Fibroblast of skin of right biceps (primary cell): ENCODE data around the gene NPAS3.
A peak's percentile ranks its signal among the peaks of the same experiment; 100 is the strongest.

Source experiments
- DNase-seq: peaks from one replicate; pipeline ENCODE4 v3.0.0-alpha.2; 2013

Gene NPAS3

DNA sequence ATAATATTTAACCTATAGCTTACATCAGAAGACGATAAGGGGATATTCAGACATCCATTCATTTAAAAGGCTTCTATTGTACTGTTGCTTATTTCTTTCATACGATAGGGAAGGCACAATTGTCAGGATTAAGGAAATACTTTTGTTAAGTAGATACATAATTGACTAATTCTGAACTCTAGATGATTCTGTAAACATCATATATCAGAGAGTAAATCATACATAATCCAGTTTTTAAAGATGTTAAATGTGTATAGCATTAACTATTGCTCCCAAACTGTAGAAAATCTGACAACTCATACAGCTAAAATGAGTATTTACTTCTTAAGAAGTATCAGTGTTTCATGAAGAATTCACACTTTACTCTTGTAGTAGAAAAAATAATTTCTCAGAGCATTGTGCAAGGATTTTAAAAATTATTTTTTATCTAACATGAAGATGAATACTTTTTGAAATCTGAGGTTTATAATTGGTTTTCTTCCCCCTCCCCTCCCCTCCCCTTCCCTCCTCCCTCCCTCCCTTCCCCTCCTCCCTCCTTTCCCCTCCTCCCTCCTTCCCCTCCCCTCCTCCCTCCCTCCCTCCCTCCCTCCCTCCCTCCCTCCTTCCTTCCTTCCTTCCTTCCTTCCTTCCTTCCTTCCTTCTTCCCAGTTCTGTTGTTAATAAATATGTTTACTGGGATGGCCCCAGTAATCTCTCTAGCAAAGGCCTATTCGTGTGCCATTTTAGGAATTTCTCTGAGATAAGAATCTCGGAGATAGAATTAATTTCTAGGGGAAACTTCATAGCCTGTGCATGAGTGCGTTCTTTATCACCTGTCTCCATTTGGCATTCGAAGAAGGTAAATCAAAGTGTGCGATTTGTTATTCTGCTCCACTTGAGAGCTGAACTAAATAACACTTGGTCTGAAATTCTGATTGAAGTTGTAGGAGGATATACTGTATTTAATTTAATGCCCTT, 2.3 kb downstream of the NPAS3 start:
- DNase-seq: no peak

DNA sequence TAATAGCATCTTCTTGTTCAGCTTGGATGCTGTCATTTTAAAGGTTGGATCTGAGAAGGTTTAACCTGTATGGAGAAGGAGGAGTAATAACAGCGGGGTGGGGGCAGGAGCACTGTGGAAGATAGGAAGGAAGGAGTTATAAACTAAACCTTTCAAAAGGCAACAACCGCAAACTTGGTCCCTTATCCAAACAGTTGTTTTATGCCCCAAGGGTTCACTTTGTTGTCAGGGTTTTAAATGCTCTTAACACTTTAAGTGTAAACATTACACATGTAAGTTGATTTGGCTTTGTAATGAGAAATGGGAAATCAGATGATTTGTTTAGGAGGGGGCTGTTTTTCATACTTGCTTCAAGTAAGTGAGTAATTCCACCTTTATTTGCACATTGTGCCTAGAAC, 3.0 kb downstream of the NPAS3 start:
- no peak for DNase-seq

DNA sequence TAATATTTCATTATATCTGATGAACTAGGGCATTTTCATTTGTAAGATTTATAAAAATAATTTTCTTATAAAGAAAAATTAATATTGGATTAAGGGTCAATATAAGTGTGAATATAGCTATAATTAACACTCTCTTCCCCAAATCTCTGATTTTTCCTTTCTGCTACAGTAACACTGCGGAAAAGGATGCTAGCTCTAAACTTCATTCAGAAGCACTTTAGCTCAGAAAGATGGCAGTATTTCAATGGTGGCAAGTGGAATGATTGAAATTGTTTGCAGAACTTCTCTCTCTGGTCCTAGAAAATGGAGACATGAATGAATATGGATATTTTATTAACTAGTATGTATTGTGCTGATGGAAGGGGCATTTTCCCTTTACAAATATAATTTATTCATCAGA, 8.4 kb downstream of the NPAS3 start:
- no peak for DNase-seq

DNA sequence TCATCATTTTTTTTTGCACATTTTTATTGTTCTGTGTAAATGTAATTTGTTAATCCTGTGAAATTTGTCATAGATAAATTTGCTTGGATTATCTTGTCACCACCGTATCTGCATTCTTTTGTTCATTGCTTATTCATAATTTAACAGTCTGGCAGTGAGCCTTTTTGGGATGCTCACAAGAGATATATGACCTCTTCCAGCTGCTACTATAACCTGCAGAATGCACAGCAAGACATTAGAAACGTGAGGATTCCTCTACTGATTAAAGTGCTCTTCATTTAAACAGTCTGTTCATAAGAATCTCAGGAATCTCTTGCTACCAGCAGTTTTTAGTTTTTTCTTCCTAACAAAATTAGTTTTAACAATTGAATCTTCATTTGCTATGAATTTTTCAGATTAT, 9.1 kb downstream of the NPAS3 start:
- peak; percentile 44 for DNase-seq

DNA sequence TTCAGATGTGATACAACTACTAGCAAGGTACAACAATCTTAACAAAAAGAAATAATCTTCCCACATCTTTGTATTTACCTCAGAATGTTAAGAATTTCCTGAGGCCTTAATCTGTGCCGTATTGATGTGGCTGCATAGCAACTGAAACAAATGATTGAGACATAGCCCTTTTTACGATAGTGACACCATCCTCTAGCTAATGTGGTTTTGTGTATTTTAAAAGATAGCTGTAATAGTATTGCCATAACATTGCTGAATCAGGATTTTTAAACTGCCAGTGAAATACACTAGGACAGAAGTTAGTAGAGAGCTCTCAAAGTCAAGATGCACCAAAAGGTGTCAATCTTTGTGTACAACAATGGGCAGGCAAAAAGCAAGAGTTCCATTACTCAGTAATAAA, 11.9 kb downstream of the NPAS3 start:
- peak; percentile 34 for DNase-seq

DNA sequence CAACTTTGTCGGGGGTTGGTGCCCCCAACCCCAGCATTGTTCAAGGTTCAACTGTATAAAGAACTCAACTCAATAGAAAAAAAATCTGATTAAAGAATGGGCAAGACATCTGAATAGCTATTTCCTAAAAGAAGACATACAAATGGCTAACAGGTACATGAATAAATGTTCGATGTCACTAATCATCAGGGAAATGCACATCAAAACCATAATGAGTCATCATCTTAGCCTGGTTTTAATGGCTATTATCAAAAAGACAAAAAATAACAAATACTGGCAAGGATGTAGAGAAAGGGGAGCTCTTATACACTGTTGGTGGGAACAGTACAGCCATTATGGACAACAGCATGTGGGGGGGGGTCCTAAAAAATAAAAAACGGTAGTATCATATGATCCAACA, 28.7 kb downstream of the NPAS3 start:
- no peak for DNase-seq

DNA sequence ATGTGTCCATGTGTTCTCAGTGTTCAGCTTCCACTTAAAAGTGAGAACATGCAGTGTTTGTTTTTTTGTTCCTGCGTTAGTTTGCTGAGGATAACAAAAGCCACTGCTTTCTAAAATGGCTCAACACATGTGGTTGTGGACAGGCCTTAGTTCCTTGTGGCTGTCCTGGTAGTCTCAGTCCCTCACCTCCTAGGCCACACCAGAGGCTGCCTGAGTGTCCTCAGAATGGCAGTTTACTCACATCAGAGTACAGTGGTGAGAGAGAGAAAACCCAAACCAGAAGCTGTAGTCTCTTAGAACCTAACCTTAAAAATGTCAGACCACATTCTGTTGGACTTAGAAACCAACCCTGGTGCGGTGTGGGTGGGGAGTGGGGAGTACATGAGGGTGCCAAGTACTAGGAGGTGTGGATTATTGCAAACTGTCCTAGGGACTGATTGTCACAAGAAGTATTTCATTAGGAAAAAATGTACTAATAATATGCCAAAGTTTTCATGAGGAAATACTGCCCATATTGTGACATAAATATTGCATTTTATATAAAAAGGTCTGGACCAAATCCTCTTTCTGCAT, 30.4 kb downstream of the NPAS3 start:
- DNase-seq: no peak

DNA sequence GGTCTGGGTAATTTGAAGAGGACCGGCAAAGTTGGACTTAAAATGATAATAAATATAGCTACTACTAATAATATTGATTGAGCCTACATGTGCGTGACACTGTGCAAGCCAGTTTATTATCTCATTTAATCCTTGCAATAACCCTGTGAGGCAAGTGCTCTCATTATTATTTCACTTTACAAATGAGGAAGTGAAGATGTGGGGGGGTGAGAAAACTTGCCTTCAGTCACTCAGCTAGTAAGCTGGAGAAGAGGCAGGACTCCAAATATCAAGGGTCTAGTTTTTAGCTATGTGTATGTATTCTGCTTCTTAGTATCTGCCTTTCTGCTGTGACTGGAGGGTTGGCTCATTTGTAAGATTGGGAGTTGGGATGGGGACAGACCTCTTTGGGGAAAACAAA, 39.2 kb downstream of the NPAS3 start:
- DNase-seq: no peak

DNA sequence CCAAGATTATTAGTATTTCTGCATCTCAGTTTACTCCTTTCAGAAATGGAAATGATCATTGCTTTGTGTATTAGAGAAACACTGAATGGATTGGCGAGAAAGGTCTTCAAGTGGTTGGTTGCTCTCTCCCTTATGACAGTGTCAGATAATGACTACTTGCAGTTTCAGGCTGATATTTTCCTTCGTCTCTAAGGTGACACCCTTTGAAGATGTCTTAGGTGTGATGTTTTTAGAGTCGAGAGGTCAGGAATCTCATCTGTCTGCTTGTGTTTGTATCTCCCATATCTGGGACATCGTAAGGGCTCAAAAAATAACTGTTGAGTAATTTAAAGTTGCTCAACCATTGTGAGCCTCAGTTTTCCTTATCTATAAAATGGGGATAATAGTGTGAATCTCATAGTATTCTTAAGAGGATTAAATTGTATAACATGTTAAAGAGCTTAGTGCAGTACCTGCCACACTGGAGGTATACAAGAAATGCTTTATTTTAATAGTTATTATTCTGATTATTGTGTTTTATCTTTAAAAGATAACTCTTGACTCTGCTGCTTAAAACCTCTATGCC, 40.1 kb downstream of the NPAS3 start:
- DNase-seq: no peak

DNA sequence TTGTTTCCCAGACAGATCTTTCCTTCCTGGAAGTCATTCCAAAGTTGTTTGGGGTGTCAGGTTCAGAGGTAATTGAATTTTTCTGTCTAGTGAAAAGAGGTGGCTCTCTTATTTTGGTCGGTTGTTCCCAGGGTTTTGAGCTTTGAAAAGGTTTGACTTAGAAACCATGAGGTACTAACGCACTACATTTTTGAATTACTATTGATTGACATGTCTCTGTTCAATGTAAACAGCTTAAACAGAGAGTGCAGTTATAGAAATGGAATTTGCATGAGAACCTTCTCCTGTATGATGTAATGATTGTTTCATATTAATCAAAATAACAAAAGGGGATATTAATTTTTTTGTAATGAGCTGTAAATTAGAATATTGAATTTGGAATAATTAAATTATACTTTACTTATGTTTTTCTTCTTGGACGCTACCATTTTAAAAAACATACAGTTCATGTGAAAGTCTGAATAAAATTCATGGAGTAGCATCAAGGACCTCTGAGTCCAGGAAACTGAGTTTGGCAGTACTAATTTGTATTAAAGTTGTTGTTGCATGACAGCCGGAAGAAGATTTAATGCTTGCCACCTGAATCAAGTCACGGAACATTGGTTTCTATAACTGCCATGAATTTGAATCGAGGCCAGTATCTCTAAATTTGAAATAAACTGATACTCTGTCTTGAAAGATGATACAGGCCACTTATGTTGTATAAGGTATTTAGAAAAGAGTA, 41.7 kb downstream of the NPAS3 start:
- no peak for DNase-seq

DNA sequence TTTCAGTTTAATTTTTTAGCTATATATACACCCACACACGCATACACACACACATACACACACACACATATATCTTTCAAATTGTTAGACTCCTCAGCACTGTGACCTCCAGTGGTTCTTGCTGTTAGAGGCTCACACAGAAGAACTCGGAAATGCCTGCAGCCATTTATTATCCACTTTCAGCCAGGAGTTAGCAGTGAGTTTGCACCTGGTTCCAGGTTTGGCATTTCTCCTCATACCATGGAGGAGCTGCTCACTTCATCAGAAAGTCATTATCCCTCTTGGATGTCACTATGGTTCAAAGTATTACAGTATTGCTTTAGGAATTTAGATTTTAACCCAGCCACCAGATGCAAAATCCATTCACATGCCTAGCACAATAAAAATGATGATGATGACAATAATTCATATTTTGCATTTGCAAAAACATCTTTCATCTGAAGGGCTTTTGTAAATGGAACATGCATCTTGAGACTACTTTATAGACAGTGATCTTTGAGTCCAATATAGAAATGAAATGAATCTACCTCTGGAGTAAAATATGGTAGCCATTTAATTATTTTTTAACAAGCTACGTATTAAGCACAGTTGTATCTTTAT, 42.3 kb downstream of the NPAS3 start:
- no peak for DNase-seq

DNA sequence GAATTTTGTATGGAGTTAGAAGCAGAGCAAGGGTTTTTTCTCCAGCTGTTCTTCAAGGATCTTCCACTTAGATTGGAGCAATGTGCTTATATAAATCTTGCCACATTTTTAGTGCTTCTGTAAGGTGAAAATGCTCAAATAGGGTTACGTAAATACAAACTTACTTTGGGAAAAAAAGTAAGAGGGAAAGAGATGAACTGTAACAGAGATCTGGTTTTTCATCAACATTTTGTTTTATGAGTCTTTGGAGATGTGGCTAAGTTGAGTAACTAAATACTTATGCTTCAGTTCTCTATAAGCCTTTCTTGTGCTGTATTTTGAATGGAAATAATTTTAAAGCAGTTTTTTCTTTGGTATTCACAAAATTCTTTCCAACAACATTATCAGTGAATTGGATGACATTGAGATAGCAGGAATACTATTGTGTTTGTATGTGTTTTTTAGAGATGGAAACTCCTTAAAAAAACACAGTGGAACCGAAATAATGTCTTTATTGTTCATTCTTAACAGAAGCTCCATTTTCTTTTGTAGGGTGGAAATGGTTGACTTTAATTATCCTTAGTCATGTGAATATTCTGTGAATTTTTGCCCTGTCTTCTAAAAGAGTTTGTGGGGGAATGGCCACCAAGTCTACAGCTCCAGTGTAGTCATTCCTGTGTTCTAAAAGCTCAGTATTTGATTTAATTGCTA, 45.7 kb downstream of the NPAS3 start:
- no peak for DNase-seq

DNA sequence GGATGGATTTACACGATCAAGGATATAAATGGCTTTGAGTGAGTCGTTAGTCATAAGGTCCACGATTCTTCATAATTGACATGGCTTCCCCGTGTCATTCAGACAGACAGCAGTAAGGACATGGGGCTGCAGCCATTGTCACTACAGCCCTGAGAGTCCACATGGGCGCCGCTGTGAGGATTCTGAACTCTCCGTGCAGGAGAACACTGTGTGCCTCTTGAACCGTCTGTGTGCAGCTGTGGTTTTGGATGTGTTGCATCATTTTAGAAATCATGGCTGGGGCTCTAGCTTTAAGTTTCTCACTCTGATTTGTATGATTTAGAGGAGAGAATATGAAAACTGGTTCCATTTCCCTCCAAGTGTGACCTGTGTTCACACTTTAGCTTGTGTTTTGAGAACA, 47.2 kb downstream of the NPAS3 start:
- no peak for DNase-seq

DNA sequence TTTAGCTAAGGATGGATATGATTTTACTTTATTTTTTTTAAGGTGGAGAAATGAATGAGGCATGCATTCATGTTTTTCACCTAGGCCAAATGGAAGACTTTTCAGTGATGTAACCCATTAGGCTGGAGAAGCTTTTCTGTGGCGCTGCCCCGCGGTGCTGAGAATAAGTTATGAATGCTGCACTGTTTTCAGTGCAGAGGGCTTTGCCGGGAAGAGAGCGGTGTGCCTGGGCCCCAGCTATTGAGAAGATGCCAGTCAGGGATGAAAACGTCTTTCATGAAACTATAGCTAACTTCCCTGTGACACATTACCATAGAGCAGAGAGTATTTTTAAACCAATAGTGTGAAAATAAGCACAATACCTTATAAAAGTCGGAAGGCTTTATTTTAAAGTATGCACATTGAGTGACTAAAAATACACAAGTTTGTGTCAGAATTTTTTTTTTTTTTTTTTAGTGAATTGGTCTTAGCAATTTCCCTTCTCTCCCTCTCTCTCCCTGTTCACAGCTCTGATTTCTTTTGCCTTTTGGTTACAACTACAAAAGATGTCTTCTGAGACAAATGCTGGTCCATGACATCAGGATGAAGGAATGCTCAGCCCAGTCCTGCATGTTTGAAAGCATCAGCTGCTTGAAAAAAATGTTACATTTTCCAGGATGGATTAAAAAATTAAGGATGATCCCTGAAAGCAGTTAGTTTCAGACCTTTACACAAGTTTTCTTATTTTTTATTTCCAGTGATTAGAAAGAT, 48.3 kb downstream of the NPAS3 start:
- peak; percentile 58 for DNase-seq

DNA sequence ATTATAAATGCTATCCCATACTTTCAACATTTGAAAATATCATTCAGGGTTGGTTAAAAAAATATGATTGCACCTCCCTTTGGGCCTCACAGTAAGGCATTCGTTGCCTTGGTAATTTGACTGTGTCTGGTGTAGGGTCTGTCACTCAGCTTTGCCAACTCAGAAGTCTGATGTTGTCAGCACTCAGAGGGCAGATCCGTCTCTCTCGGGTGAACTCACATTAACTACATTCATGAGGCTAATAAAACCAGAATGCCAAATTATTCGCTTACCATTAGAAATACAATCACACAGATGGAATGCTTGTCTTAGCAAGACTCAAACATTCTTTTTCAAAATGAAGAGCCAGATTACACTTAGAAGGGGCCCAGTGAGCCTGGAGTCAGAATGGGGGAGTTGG, 53.0 kb downstream of the NPAS3 start:
- DNase-seq: peak; percentile 42

DNA sequence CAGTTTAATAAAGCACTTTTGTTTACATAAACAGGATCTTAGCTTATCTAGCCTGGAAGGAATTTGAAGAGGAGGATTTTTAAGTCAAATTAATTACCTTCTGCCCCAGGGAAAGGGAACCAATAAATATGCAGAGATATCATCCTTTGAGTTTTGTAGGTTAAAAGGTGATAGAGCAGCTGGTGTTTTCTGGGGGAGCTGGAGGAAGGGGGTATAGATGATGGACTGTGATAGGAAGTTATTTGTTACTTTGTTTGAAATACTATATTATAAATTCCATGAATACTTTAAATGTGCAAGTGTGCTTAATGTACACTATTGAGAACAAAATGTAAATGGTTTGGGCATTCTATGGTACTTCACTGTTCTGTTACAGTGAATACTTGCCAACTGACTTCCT, 55.2 kb downstream of the NPAS3 start:
- no peak for DNase-seq

DNA sequence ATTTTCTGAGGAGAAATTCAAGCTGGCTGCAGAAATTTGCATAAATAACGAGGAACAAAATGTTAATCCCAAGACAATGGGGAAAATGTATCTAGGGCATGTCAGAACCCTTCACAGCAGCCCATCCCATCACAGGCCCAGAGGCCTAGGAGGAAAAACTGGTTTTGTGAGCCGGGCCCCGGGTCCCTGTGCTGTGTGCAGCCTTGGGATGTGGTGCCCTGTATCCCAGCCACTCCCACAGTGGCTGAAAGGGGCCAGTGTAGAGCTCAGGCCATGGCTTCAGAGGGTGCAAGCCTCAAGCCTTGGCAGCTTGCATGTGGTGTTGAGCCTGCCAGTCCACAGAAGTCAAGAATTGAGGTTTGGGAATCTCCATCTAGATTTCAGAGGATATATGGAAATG, 57.7 kb downstream of the NPAS3 start:
- no peak for DNase-seq

DNA sequence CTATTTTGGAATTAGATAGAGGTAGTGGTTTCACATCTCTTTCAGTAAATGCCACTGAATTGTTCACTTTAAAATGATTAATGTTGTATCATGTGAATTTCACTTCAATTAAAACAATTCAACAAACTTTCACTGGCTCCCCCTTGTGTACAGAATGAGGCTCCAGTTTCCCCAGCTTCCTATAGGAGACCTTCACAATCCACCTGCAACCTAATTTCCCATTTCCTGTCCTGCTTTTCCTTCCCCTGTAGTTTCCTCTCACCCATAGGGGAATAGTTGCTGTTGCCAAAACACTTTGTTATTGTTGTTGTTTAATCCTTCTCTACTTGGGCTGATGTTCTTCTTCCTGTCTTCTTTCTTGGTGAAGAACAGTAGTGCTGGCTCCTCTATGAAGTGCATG, 59.8 kb downstream of the NPAS3 start:
- peak; percentile 30 for DNase-seq

DNA sequence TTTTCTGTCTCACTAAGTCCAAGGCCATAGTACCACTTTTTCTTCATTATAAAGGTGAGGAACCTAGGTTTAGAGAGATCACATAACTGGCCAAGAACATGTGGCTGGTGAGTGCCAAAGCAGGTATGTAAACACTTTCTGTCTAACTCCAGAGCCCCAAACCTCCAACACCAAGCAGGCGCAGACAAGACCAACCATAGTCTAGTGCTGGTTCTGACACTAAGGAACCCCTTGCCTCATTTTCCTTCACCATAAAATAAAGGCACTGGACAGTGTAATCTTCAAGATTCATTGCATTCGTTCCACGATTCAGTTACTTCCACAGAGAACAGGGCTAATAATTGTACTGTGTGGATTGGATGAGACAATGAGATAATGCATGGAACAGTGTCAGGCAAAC, 71.0 kb downstream of the NPAS3 start:
- DNase-seq: no peak

DNA sequence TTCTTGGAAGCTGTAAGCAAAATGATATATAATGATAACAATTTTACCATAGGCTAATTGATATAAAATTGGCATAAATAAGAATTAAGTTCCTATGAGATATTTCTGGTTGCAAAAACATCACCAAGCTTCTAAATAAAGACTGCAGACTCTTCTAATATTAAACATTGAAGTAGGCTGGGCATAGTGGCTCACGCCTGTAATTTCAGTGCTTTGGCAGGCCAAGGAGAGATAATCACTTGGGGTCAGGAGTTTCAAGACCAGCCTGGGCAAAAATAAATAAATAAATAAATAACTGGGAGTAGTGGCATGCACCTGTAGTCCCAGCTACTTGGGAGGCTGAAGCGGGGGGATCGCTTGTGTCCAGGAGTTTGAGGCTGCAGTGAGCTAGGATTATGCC, 71.8 kb downstream of the NPAS3 start:
- no peak for DNase-seq

DNA sequence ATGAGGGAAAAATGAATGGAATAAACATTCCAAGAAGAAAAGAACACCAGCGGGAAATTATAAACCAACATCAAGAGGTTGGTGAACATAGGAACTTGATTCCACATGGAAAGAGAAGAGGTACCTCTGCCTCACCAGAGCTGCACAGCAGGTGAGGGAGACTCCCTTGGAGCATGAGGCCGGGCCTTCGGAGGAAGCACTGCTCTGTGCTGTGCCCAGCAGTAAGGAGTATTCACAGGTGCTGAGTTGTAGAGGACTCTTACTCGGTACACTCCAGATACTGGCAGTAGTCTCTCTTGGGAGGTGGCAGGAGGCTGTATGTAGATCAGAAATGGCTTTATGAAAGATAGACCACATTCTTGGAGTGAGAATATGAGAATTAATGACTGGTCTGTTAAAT, 76.0 kb downstream of the NPAS3 start:
- DNase-seq: no peak

DNA sequence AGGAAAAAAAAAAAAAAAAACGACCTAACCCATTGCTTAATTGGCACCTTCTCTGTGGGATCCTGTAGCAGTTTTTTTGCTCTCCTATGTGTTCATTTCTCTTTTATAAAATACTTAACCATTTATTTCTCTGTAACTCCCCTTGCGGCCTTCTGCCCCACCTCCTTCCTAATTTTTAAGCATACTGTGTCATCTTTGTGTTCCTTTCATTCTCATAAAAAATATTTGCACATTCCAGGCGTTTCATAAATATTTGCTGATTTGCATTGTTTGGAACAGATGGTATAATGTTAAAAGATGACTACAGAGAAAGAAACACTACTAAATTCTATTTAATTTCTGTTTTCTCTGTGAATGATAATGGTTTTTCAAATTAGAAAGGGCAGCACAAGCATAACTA, 77.9 kb downstream of the NPAS3 start:
- DNase-seq: no peak
